HG02610 (cell line): Measurements from ENCODE around the gene PCSK7.

Experiments used
- ATAC-seq: cut with Tn5 transposase; IDR thresholded peaks from one replicate; pipeline ENCODE4 v1.9.1; 2021; ENCODE audit warnings: mild to moderate bottlenecking, moderate library complexity; ENCODE audit not compliant: unreplicated experiment

The PCSK7 gene

DNA sequence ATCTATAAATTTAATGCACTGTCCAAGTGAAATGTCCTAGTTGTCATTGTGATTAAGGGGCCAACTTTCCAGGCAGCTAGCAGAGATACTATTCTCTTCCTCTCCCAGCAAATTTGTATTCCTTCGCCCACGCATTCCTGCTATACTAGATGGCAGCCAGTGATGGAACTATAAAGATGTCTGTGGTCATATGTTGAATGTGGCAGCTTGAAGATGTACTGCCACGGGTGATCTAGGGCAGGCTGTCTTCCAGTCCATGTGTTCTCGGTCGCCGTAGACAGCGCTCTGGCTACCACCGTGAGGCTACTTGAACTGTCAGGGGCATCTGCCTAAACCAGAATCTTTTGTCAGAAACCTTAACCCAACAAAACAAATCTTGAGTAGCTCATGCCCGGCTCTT is 61.7 kb downstream of the PCSK7 start:
- no peak for ATAC-seq

DNA sequence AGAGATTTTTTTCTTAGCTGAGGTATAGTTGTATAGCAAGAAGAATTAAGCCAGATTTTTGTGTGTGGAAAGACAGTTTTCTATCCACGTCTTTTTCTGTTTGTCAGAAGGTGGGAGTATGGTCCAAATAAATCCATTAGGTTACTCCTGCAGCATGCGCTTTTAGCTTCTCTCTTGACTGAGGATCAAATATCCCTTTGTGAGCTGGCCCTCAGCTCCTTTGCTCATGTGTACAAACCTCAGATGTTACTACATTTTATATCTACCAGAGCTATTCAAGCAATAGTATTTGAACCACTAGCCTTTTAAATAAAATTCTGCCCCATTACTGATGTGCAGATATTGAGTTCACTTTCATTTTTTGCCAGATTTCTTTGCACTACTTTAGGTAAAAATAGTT is 62.1 kb downstream of the PCSK7 start:
- no peak for ATAC-seq

DNA sequence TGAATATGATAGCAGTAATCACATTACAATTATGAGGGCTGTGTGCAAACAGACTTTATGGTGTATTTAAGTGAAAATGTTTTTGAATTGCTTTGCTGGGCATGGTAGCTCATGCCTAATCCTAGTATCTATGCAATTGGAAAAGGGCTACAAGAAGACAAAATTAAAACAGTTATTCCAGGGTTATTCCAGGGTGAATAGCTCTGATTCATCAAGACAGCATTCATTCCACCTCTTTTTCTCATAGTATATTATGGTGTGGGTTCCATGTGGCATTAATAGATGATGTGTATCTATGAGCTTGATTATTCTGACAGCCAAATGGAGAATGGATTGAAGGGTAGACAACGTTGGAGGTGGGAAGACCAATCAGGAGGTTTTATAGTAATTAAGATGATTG is 65.4 kb downstream of the PCSK7 start:
- no peak for ATAC-seq

DNA sequence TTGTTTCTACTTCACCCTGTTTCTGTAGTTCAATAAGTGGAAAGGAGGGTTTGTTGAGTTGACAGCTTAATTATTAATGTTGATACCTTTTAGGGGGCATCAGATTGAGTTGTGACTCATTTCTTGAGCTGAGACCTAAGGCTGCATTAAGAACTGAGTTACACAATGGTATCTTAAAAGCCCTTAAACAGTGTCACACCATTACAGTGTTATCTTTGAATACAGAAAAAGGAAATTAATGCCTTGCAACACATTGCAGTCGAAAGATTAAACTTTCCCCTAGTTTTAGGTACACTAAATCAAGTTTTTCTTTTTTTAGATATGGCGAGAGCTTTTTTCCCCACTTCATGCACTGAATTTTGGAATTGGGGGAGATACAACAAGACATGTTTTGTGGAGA is 71.0 kb downstream of the PCSK7 start:
- no peak for ATAC-seq

DNA sequence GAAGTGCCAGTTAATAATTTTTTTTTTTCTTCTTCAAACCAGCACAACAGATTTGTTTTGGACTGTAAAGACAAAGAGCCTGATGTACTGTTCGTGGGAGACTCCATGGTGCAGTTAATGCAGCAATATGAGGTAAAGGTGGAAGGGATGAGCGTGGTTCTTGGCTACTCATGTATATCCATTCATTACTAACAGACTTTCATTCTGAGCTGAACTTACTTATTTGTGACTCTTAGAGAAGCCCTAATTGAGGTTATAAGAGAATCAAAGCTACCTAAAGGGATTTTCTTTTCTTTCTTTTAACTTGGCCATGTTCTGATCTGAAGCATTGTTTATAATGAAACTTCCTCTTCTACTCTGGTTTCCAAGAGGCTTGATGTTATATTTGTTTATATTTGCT is 72.0 kb downstream of the PCSK7 start:
- no peak for ATAC-seq

DNA sequence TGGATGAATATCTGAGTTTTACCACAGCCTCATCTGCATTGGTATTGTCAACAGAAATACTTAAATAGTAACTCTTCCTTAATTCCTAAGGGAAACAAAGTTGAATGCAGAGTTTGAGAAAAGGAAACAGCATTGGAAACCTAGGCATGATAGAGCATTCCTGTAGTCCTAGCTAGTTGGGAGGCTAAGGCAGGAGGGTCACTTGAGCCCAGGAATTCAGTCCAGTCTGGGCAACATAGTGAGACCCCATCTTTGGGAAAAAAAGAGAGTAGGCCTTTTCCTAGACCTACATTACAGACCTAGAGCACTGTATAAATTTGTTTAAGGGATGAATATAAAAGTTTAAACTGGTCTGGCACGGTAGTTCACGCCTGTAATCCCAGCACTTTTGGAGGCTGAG is 74.4 kb downstream of the PCSK7 start:
- ATAC-seq = no peak

DNA sequence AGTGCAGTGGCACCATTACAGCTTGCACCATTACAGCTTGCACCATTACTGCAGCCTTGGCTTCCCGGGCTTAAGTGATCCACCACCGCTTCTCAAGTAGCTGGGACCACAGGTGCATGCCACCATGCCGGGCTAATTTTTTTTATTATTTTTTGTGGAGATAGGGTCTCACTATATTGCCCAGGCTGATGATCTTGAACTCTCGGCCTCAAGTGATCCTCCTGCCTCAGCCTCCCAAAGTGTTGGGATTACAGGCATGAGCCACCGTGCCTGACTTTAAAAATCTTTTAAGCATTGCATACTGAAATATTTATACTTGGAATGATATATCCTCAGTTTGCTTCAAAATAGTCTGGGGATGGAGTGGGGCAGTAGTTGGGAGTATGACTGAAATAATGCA is 77.4 kb downstream of the PCSK7 start:
- no peak for ATAC-seq
